GM18508 (cell line): ENCODE data around the gene PEX13.
"Not testable (repeated sequence)": the region's sequence is repeated elsewhere in the genome, so short reads cannot be mapped to it uniquely, and the experiment has no call there.

ENCODE experiments used
- ATAC-seq: cut with Tn5 transposase; IDR thresholded peaks from one replicate; pipeline ENCODE4 v1.9.1; 2021; ENCODE audit warnings: moderate number of reproducible peaks; ENCODE audit not compliant: insufficient read depth, unreplicated experiment

Gene PEX13

DNA sequence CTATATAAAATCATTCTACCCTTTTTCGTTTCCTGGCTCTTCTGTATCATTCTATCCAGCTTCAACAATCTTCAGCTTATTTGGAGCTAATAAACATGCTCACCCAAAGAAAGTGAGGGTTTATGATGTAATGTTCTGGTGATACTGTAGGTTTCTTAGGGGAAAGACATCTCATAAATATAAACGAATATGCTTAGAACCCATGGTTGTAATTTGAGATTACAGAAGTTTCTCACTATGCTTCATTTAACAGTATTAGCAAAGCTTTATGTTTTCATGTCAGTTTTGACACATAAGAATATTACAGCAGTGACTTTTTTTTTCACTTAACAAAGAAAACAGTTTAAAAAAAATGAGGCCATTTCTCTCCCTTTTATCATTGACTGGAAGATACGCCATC lies 11.8 kb upstream of the PEX13 start:
- ATAC-seq: no peak

DNA sequence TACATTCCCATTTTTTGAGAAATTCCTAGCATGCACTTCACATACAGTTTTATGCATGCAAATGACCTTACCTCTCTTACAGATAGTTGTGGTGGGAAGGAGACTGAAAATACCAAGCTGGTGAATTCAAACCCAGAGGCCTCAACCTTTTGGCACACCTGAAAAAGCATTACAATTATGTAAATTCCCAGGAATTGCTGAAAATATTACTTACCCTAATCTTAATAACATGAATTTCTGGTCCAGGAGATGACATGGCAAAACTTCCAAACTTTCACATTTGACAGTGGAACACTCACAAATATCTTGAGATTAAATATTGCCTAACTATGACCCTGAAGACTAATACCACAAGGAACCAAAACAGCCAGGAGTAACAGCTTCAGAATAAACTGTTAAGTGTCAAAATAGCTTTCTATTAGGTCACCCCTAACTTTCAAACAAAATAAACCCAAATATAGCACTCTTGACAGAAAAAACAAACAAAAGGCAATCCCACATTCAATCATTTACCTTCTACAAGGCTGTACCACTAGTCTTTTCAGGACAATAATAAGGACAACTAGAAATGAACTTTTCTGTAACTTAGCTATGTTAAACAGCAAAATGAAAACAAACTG lies 10.9 kb upstream of the PEX13 start:
- no peak for ATAC-seq

DNA sequence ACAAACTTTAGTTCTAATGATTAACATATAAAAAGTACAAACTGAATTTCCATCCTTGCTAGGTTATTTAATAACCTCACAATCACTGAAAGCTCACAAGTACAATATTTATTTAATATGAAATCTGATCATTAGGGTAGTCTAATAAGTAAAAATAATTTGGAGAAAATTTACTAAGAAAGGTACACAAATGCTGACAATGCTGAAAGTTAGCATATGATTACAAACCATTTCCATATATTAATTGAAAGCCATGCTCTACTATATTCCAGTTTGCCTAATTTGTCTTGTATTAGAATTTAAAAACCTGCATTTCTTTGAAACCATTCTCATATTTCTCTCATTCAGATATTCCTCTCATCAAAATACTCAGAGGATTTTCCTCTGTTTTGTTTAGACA lies 8.2 kb upstream of the PEX13 start:
- ATAC-seq: no peak

DNA sequence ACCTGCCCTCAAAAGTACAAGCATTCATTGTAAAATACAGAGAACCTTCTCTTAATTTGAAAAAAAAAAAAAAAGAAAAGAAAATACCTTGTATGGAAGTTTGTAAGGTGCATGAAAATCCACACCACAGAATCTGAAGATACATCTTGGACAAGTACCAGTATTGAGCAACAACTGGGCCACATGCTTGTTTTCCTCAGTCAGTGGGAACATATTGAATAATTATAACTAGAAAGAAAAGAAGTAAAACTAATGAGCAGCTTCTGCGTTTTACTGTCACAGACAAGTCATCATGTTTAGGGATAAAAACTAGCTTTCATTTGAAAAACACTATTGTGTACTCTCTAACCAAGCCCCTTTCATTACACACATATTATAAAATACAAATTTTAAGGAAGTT lies 5.8 kb upstream of the PEX13 start:
- ATAC-seq: no peak

DNA sequence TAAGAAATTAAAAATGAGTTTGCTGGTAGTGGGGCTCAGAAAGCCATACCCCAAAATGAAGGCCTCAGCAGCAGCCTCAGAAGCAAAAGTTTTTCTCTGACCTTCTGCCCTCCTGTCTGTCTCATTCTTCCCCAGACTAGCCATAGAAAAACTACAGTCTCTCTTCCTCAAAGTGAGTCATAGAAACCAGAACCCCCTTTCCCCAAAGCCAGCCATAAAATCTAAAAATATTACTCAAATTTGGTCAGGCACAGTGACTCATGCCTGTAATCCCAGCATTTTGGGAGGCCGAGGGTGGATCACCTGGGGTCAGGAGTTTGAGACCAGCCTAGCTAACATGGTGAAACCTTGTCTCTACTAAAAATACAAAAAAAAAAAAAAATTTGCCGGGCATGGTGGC lies 5.2 kb upstream of the PEX13 start:
- not testable (repeated sequence) for ATAC-seq

DNA sequence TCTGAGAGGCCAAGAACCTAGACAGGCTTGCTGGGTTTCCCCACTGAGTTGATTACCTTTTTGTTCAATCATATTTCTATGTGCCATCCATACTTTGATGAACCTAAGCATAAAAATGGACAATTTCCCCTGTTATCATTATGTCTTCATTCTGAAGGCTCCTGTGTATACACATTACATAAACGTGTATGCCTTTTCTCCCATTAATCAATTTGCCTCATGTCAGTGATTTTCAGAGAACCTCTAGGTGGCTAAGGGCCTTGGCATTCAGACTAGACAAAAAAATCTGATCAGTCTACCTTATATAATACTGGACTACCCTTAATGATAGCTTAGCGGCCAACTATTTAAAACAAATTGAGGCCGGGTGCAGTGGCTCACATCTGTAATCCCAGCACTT lies 4.1 kb upstream of the PEX13 start:
- no peak for ATAC-seq

DNA sequence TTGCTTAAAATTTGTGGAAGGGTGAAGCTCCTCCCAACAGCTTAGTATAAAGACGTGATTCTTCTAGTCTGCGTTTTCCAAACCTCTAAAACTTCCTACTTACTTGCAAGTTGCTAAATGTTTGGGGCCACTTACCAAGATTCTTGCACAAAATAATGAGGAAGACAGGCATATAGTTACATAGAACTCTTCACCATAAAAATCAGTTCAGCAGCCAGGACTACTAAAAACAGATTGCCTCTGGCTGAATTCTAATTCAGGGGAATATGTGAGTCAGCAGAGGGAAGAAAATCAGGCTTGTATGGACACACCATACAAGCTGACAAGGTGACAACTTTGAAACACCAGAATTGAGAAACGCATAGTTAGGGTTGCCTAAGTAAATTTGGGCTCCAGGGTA lies 2.8 kb upstream of the PEX13 start:
- no peak for ATAC-seq

DNA sequence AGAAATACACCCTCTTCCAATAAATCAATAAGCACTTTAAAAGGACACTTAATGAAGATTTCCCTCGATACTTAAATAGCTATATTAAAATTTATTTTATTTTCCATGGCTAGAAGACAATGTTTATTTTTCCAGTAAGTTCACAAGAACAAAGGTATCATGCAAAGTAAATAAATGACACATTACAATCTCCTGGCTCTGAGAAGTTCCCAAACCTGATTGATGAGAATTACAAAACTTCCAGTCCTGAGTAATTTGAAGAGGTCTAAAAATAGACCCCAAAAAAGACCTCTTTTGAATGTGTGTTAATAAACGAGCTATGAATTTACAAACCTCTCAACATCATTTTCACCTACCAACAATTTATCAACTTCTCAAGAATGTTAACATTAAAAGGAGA lies 1.5 kb upstream of the PEX13 start:
- ATAC-seq: no peak

DNA sequence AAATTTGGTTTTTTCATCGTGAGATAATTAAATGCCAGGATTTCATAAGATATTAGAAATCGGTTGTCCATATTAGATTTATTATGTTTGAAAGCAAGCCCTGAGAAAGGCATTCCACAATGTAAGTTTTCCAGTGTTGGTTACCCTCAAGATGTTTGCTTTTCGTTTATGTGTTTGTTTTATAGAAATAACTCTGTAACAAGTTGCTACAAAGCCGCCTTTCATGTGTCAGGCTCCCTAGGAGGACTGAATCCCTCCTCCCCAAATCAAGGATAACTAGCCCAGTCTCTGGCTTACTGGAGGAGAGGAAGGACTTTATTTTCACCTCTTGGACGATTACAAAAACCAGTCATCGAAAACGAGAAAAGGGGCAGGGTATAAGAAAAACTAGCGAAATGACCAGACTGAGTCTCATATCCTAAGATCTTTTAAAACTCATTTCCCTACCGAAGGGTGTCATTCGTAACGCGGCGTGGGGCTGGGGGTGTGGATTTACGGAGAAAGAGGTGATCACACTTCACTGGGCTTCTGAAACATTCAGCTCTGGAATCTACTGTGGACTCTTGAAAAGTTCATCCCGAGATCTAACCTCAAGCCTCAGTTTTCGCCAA lies 1.0 kb upstream of the PEX13 start:
- no peak for ATAC-seq

DNA sequence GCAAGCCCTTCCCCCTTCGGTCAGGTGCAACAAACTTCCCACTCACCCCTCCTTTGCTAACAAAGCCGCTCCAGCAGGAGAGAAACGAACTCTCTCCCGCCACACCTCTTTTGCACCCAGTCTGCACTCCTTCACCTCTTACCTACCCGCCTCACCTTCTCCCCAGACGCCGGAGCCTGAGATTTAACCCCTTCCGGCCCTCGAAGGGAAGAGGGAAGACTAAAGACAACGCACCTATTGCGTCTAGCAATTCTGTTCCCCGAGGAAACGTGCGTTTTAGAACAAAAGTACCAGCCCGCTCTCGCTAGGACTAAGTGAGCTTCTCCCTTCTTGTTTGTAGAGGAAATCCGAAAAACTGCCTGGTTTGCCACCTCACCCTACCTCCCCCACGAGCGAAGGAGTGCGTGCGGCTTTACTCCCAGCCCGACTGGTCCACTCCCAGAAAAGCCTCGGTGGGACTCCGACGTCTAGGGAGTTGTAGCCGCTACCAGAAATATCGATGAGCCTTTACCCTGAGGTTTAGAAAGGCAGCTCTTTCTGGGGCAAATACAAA lies 441 bp upstream of the PEX13 start:
- no peak for ATAC-seq

DNA sequence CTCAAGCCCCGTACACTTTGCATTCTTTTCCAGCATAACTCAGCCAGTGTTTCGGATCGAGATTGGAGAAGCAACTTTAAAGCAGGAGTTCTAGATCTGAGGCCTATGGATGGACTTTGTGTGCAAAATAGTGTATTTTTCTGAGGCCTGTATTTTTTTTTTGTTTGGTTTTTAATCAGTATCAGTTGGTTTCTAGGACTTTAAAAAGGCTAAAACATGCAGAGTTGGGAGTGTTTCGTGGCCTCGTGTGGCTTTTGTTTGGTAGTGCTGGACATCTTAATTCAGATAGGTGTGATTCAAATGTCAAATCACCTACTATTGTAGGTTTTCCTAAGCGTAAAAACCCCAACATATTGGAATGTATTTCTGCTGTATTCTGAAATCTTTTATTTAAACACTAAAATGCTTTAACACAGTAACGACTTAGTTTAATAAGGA lies 817 bp downstream of the PEX13 start:
- no peak for ATAC-seq

DNA sequence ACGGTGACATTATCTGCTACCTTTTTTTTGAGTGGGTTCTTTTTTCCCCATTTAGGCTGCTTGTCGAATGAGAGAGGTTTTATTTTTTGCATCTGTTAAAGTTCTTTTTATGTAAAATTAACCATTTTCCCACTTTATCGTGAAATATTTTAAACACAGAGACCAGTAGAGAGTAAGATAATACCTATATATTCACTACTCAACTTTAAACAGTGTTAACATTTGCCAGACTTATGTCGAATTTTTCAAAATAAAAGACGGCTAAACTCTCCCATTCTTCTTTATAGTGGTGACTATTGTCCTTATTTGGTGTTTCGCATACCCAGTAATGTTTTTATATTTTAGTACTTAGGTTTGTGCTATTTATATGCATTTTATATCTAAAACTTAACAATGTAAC lies 1.3 kb downstream of the PEX13 start:
- ATAC-seq: no peak

DNA sequence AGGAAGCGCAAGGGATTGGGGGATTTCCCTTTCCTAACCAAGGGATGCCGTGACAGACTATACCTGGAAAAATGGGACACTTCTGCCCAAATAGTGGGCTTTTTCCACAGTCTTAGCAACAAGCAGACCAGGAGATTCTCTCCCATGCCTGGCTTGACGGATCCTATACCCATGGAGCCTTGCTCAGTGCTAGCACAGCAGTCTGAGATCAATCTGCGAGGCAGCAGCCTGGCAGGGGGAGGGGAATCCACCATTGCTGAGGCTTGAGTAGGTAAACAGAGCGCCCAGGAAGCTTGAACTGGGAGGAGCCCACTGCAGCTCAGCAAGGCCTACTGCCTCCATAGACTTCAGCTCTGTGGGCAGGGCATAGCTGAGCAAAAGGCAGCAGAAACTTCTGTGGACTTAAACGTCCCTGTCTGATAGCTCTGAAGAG lies 3.7 kb downstream of the PEX13 start:
- ATAC-seq: no peak

DNA sequence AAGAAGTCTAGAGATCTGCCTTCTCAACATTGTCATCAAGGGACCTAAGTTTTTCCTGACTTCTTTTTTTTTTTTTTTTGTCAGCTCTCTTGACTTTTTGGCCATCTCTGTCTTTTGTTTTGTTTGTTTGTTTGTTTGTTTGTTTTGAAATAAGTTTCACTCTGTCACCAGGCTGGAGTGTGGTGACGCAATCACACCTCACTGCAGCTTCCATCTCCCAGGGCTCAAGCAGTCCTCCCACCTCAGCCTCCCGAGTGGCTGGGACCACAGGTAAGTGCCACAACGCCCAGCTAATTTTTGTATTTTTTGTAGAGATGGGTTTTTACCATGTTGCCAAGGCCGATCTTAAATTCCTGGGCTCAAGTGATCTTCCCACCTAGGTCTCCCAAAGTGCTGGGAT lies 6.2 kb downstream of the PEX13 start:
- ATAC-seq: no peak

DNA sequence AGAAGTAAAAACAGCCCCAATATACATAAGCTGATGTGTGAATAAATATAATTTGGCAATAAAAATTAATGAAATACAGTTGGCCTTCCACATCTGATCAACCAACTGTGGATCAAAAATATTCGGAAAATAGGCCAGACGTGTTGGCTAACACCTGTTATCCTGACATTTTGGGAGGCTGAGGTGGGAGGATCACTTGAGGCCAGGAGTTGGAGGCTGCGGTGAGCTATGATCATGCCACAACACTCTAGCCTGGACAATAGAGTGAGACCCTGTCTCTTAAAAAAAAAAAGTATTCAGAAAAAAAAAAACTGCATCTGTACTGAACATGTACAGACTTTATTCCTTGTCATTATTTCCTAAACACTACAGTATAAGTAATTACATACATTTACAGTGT lies 12.0 kb downstream of the PEX13 start:
- ATAC-seq: no peak

DNA sequence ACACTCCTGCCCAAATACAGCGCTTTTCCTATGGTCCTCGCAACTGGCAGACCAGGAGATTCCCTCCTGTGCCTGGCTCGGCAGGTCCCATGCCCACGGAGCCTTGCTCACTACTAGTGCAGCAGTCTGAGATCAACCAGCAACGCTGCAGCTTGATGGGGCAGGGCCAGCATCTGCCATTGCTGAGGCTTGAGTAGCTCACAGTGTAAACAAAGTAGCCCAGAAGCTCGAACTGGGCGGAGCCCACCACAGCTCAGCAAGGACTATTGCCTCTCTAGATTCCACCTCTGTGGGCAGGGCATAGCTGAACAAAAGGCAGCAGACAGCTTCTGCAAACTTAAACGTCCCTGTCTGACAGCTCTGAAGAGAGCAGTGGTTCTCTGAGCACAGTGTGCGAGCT lies 17.1 kb downstream of the PEX13 start:
- ATAC-seq: not testable (repeated sequence)

DNA sequence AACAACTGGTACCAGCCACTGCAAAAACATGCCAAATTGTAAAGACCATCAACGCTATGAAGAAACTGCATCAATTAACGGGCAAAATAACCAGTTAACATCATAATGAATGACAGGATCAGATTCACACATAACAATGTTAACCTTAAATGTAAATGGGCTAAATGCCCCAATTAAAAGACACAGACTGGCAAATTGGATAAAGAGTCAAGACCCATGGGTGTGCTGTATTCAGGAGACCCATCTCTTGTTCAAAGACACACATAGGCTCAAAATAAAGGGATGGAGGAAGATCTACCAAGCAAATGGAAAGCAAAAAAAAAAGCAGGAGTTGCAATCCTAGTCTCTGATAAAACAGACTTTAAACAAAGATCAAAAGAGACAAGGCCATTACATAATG lies 19.1 kb downstream of the PEX13 start:
- ATAC-seq: not testable (repeated sequence)

DNA sequence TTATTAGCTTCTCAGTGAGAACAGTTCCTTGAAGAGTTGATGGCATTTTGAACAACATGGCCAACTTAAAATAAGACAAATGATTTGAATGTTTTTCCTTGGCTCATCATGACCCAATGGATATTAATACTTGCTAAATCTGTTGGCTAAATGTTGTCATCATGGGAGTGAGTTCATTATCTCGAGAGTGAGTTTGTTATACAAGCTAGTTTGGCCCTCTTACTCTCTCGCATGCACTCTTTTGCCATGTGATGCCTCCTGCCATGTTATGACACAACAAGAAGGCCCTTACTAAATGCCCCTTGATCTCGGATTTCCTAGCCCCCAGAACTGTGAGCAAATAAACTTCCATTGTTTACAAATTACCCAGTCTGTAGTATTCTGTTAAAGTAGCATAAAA lies 25.3 kb downstream of the PEX13 start:
- ATAC-seq: no peak

DNA sequence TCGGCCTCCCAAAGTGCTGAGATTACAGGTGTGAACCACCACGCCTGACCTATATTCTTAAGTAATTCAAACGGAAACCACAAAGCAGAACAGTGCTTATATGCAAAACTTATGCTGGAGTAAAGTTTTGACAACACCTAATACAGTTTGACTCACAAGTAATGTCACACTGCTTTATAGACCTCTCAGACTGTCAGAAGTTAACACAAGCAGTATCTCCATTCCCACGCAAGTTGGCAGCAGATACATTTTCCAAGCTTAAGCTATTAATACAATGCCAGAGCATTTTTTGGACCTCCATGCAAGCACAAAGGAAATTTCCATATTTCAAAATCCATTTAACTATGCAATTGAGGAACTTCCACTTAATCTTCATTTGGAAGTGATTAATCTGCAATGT lies 27.1 kb downstream of the PEX13 start:
- no peak for ATAC-seq

DNA sequence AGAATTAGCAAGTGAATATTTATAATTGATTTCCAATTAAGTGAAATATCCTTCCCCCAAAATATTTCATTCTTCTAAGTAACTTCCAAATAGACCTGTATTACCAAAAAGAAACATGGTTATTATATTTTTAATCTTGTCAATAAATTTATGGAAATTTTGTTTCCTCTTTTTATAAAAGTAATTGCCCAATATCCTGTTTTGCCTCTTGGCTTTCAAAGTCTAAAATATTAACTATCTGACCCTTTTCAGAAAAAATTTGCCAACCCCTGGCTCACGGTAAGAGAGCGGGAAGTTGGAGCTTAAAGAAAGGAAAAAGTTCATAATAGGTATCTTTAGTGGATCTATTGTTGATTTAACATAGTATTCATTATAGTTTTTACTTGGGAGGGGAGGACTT lies 27.7 kb downstream of the PEX13 start:
- no peak for ATAC-seq

DNA sequence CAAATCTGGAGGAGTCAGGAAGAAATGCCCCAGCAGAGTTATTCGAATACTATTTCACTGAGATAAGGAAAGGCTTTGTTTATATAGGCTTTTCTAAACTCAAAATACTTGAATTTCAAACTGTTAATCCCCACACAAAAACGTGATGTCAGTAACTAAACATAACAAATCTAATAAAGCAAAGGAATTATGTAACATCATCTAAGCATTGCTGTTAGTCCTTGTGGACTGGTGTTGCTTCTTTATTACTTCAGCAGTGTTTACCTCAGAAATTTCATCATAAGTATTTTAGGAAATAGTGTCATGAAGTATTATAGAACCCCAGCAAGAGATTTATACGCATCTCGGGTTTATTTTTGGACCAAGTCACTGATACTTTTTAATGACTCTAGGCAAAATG lies 28.5 kb downstream of the PEX13 start:
- no peak for ATAC-seq

DNA sequence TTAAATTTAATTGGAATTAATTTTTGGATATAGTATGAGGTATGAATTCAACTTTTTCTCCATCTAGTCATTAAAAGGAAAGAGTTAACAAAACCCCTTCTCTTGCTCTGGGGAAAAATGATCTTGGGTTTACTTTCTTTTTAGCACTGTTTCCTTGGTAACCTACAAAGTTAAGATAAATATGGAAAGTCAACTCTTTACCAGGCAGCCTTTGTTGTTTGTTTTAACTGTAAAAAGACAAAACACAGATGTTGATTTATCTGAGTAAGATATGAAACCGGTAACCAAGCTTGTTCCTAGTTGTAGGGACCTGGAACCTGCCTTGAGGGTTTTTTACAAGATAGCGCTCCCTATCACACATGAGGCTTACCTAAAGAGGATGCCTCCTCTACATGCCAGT lies 38.0 kb downstream of the PEX13 start:
- ATAC-seq: no peak
